ENCODE measurements around the gene HOXC4.
A peak's percentile ranks its signal among the peaks of the same experiment; 100 is the strongest.
"Not testable (repeated sequence)": the region's sequence is repeated elsewhere in the genome, so short reads cannot be mapped to it uniquely, and the experiment has no call there.

Gene HOXC4

DNA sequence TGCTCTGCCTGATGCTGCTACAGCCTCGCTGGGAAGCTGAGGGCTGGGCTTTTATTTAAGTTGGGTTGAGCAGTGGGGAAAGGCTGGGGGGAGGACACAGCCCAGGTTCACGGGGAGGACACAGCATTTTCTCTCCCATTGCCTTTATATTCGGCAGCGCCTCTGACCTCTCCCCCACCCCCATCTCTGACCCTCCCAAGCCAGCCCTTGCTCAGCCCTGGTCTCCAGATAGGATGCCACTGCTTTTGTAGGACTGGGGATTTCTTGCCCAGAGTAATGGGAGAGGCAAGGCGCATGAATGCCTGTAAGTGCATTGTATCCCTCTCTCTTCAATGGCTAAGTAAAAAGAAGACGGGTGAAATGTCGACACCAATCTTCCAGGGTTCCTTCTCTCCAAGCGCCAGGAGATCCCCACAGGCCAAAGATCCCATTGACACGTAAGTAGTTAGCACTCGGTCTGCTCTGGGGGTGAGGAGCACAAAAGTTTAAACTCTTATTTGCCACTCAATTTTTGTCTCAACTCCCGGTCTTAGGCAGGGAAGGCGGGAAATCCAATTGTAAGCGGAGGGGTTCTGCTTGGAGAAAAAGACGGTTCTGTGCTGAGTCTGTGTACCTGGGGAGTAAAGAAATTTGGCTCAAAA is 4.6 kb downstream of the HOXC4 start:
- no peak for DNase-seq (ENCODE audit: low read depth)

DNA sequence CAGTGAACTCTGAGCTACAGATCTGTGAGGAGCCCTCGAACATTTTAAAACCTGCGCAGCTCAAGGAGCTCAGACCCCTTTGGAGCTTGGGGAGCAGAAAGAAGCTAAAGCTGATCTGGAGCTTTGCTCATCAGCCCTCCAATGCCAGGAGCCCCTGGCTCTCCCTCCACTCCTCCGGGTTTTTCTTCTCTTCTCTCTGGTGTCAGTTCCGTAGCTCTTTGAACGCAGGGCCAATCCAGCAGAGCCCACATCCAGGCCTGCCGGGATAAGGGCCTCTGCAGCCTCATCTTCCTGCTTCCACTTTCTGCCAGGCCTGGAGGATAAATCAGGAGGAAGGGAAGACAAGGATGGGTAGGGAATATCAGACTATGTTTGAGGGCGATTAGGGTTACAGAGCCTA is 6.0 kb downstream of the HOXC4 start:
- no peak for DNase-seq (ENCODE audit: low read depth)

DNA sequence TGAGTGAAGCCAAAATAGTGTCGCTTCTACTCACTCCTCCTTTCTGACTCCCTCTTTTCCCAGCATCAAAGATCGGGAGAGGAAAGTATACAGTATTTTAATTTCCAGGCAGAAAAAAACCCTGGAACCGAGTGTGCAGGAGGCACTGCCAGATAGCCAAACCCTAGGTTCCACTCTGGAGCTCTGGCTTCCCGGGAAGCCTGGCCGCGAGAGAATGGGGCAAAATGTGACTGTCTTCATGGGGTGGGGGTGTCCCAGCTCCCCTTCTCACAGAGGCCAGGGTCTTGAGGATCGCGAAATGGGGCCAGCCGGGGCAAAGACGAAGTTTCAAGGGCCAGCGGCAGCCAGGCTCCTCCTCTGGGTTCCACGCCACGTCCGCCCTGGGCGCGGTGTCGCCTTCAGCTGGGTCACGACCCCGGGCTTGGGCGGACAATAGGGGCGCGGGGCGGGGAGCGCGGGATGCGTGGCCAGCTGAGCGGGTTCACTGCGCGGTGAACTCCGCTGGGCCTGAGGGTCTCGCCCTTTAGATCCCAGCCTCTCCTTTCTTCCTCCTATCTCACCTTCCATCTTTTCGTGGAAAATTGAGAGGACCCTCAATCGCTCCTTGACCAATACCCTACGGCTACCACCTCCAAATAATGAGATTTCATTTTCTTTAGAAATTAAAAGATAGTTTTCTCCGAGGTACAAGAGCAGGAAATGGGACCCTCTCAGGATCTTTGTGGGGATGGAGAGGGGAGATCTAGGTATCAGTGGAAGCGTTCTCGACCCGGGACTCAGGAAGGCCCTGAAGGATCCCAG is 6.7 kb downstream of the HOXC4 start:
- no peak for DNase-seq (ENCODE audit: low read depth)

DNA sequence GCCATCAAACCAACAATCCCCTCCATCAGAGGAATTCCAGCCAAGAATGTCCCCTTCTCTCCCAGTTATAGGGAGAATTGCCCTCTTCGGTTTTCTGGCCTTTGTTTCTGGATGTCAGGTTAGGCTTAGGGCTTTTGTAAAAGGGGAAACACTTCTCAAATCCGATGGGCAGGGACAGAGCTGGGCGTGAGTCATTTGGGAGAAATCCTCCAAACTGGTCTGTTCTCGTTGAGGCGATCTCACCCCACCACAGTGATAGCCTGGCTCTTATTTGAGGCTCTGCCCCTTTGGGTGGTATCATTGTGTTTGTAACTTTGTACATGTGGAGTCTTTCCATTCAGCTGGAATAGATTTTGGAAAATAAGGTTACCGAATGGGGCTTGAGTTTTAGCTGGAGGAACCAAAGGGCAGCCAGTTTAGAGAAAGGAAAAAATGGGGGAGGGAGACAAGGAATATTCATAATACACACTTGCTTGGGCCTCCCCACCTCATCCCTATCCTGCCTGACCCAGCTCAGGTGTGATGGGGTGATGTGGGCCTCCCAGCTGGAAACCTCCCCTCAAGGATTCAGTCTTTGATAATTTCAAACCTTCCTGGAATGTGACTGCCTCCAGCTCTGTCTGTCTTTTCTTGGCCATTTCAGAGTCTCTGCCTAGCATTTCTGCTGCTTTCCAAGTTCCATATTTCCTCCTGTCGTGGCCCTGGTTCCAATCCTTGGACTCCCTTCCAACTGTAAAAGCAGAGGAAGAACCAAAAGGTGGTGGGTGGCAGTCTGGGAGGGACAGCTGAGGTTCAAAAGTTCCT is 7.5 kb downstream of the HOXC4 start:
- no peak for DNase-seq (ENCODE audit: low read depth)

DNA sequence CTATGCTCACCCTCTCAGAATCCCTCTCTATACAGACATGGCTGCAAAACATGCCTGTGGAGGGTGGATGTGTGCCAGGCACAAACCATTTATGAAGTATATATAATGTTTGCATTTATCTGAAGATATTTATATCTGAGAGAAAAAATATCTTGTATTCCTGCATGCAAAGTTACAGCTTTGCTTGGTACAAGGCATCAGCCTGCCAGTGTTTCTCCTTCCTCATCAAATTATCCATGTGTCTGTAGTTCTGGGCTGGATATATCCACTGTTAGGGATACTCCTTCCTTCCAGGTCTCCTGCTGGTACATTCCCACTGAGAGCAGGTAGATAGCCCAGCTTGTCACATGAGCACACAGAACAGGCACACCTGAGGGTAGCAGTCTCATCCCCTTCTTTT is 12.0 kb downstream of the HOXC4 start:
- DNase-seq (ENCODE audit: low read depth): no peak

DNA sequence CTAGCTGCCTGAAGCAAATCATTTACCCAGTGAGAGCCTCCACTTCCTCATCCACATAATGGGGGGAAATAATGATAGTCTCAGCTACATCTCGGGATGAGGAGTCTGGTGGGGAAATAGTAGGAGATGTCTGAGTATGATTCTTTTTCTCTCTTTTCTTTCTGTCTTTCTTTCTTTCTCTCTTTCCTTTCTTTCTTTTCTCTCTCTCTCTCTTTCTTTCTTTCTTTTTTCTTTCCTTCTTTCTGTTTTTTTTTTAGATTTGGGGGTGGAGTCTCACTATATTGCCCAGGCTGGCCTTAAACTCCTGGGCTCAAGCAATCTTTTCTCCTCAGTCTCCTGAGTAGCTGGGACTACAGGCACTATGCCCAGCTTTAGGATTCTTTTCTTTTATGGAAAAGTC is 12.8 kb downstream of the HOXC4 start:
- DNase-seq (ENCODE audit: low read depth): no peak

DNA sequence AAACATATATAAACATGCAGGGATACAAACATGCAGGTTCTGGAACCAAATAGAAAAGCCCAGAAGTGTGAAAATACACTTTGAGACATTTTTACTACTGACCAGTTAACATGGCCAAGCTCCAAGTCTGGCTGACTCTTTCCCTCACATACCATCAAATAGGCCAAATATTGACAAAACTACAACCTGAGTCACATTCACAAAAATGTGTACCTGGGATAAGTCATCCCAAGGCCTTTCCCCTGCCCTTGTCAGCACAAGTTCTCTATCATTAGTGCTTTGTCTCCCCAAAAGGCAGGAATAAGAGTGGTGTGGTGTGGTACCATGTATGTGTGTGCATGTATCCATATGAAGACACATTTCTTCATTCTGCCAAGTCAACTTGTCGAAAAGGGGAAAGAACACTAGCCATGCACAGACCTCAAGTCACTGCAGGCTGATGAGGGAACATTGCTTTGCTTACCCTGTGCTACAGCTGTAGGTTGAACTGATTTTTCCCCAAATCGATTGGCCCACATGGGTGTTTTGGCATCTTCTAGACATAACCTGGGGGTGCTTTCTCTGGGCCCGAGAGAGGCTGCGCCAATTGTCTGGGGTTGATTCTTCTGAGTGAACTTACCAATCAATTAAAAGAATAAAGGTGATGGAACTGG is 14.9 kb downstream of the HOXC4 start:
- no peak for DNase-seq (ENCODE audit: low read depth)

DNA sequence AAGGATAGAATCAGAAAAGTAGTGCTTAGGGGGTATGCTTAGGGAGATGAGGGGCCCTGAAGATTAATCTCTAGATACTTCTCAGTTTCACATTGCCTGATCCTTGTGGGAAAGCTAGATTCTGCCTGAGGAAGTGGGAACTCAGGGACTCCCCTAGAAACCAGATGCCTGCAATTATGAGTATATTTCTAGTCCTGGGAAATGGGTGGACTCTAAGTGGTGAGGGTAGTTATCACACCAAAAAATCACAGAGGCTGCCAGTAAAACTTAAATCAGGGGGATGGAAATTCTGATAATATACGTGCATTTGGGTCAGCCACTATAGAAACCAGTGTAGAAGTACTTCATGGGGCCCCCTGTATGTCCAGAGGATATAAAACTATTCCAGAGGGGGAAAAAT is 18.3 kb downstream of the HOXC4 start:
- no peak for DNase-seq (ENCODE audit: low read depth)

DNA sequence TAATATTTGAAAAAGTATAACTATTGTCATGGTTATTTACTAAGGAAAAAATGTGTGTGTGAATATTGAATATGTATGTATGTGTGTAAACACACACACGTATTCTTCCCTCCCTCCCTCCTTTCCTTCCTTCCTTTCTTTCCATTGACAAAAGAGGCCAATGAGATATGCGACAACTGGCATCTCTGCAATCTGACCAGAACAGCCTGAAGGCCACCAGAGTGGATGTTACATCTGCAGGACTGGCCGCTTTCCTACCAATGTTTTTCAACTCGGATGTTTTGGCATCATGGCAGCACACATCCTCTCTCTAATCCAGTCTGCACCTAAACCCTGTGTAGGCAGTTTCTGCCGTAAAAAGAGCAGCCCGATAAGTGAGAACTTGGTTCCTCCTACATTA is 20.7 kb downstream of the HOXC4 start:
- DNase-seq (ENCODE audit: low read depth): no peak

DNA sequence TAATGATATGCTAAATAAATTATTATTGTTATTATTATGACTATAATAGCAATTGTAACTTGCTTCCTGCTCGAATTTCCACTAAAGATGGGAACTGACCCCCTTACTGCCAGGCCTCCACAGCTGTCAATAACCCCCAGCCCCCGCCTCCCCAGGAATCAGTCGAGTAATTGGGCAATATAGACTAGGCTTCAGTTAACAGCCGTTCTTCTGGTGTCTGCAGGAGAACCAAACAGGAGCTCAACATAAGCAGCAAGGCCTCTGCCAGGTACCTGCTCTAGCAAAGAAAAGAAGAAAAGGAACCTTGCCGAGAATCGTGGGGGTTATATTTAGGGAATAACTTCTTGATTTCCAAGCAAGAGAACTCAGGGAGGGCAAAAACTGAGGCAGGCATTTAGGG is 21.8 kb downstream of the HOXC4 start:
- no peak for DNase-seq (ENCODE audit: low read depth)

DNA sequence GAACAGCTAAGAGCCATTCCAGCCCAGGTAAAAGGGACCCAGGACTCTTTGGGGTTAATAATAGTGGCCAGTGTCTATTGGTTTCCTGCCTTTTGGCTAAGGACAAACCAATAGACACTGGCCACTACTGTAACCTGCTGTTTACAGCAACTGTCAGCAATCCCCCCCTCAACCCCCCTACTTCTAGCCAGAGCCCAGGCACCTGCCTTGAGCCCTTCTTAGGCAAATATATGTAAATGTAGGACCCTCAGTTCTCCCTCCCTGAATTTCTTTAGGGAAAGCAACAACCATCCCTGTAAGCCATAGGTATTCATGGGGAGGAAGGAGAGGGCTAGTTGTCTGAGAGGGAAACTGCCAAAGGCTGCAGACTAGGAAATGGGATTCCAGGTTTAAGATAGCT is 22.3 kb downstream of the HOXC4 start:
- no peak for DNase-seq (ENCODE audit: low read depth)

DNA sequence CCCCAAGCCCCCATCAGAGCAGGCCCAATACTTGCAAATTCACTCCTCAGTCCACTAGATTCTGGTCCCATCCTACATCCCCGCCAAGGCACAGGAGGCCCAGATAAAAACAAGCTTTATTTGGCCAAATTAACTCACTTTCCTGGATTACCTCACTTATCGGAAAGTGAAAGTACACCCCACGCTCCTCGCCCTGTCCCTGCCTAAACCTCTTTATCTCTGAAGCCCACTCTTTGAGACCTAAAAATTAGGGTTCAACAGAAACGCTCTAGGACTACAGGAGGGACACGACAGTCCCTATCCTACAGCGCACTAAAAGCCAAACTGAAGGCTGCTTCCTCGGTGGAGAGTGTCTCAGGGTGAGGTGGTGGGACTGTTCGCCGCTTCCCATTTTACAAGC is 24.2 kb downstream of the HOXC4 start:
- not testable (repeated sequence) for DNase-seq (ENCODE audit: low read depth)

DNA sequence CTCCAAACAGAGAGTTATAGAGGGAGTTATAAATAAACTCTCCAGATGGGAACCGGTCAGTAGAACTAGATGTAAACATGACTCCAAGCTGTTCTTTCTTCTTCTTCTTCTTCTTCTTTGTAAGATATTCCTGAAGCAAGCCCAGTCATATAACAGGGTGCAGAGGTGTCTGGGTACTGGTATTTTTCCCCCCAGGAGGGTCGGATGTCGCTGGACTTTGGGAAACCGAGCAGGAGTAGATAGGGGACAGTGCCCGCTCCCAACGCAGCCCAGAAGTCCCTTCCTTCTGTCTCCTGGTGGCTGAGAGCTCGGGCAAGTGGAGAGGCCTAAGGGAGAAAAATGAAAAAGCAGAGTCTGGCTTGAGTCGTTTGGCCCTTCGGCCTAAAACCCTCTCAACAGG is 25.5 kb downstream of the HOXC4 start:
- not testable (repeated sequence) for DNase-seq (ENCODE audit: low read depth)

DNA sequence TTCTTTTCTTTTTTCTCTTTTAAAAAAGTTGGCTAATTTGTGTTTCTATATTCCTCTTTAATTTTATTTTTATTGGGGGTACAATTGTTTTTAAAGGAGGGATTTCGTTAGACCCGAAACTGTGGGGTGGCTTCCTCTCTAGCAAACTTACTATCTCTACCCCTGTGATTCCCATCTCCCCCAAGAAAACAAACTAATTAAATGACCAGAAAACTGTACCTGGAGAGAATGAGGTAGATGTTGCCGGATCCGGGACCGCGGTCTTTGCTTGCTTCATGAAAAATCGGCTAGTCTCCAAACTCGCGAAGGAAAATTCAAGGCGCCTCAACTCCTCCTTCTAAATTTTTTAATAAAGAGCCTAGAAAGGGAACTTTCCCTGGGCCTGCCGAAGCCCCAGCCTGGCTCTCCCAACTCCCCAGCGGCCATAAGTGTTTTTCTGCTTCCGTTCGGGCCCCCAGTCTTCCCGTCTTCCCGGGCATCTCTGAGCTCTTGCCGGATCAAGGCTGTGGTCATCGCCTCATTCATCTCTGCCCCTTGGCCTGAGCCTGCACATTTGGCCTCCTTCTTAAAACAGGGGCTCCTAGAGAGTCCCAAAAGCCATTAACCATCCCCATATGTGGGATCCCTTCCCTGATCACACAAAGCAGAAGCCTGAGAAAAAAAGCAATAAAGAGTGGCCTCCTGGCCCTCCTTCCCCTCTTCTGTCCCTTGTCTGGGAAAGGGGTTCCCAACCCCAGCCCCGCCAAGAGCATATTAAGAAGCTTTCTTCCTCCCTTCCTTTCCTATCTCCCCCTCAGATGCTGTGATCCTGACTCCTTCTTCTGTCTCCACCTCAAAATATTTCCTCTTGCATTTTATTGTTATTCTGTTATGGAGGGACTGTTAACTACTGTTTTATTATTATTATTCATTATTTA is 26.6 kb downstream of the HOXC4 start:
- DNase-seq (ENCODE audit: low read depth): not testable (repeated sequence)

DNA sequence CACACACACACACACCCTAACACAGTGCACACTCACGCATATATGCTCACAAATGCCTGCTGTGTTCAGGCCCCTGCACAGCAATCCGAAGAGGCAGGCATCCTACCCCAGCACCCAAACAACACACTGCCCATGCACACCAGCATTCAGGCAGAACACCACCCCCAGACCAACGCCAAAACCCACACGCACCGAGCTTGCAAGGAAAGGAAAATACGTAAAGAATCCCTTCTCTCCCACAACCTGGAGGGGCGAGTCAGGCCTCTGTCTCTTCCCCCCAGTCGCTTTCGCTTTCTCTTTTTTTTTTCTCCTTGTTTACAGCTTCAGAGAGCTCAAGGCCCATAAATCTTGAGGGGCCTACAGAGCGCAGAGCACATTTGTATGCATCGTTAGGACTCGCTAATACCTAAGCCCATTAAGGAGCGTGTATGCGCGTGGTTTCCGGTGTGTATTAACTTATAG is 27.4 kb downstream of the HOXC4 start:
- not testable (repeated sequence) for DNase-seq (ENCODE audit: low read depth)

DNA sequence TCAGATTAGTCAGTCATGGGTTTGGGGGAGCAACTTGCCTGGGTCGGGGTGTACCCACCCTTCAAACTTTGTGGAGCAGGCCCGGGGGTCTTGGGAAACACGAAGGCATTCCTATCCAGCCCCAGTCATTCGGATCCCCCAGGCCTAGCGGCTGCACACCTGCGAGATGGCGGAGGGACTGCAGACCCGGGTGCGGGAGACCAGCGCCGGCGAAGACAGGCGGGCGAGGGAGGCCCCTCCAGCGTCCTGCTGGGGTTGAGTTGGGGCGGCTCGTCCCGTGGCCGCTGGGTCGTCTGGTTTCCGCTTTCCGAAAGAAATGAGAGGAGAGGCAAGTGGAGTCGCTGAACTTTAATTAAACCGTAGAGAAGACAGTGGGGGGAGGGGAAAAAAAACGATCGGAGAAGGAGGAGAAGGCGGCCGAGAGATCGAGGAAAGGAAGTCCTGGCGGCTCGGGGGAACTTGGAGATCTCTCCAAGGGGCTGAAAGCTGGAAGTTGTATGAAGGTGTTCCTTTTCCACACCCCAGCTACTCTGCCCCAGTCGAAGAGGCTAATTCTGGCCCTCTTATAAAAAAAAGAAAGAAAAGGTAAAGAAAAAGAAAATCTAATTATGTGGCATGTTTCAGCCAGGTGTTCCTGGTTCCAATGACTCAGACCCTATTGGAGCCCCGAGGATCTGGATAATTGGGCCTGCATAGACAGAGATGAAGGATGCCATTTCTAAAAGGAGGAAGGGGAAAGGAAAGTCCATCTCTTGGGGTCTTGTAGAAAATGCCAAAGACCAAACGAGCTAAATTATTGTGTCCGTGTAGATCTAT is 28.2 kb downstream of the HOXC4 start:
- not testable (repeated sequence) for DNase-seq (ENCODE audit: low read depth)

DNA sequence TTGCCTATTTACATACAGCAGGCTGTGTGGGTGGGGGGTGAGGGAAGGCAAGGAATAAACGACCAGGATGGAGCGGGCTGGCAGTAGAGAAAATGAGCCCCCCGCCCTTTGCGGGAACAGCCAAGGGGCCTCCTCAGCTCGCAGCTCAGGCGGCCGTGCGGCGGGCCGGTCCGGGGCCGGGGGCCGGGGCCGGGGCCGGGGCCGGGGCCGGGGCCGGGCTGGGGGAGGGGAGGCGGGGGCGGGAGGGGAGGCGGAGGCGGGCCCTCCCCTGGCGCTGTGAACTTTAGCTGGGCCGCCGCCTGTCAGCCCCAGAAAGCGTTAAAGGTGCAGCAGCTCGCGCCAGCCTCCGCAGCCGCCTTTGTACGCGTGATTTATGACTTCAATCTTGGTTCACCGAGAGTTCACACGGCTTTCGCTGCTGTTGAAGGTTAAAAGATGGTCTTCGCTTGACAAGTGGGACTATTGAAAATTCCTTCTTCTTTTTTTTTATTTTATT is 28.8 kb downstream of the HOXC4 start:
- DNase-seq (ENCODE audit: low read depth): peak; percentile 26

DNA sequence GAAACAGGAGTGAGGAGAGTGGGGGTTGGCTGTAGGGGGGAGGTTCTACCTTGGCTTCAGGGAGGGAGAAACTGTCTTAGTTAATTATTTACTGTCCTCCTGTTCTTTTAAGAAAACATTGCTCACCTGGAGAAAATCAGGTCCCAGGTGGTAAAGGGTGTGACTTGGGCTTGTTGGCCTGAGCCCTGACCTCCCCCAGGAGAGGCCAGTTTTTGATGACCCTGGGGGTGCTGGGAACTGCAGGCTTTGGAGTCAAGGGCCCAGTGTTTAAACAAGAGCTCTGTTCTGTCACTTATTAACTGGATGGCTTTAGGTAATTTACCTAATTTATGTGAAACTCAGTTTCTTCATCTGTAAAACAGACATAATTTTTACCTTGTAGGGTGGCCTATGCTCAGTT is 34.4 kb downstream of the HOXC4 start:
- DNase-seq (ENCODE audit: low read depth): not testable (repeated sequence)

DNA sequence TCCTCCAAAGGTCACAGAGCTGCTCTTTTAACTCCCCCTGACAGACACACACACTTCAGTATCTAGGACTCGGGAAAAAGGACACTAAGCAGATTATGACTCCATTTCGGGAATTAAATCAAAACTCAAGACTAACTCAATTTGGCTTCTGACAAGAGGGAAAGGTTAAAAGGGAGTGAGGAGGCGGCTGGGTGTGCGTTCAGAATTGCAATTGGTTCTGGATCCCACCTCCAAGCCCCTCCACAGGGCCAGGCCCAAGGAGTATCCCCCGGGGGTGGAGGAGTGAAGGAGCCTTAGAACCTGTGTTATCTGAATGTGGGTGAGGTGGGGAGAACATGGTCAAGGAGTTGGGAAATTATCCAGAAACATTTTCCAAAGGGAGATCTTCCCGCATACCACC is 35.8 kb downstream of the HOXC4 start:
- not testable (repeated sequence) for DNase-seq (ENCODE audit: low read depth)

DNA sequence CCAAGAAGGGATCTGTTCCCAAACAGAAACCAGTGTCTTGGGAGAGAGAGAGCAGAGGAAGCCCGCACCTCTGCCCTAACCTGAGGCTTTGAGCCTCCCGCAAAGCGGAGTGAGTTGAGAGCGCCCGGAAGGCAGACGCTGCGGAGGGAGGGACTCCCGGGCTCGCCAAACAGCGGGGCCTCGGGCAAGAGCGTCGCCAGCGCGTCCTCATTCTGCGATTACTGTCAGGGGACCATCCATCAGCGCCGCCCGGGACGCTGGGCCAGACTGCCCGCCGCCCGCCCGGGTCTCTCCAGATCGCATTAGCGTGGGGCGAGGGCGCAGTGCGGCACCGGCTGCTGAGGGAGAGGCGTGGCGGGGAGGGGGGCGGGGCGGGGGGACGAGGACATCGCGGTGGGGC is 36.7 kb downstream of the HOXC4 start:
- not testable (repeated sequence) for DNase-seq (ENCODE audit: low read depth)

Measured in iris pigment epithelial cell (primary cell).